Measurements from ENCODE around the gene THEMIS2. TPM values are rescaled to one million over a fixed set of nuclear protein-coding genes. Genes with fewer than 3 reads are reported as not detected.

The THEMIS2 gene
- total and polyA plus RNA-seq, 11 donors: 1.7 to 50.8 (median 6.1) TPM

GRCh38 chr1:27863538-27863915 lies 8.8 kb upstream of the THEMIS2 start:
- Histone ChIP-seq H3K27ac (peak overlapping the region in 8 of 12 donors; percentile 12 to 94 (median 60)), H3K36me3 (no peaks in the 10 kb centered on the region), H3K4me1 (peaks cover 0 to 65% (median under 1%) of the 10 kb centered on the region in 12 donors), H3K4me3 (no peak overlapping the region), H3K9me3 (no peaks in the 10 kb centered on the region), H3K27me3 (no peaks in the 10 kb centered on the region)
- 85 to 88% (median 88%) methylated on average over 1 of the region's 1 CpG for WGBS, 4 donors
- intact Hi-C loops (cut with DNase I): loop anchor here in 5 of 10 donors (5.0 to 10.0 kb wide), 5 partner anchors 114 to 344 kb away; no protein-coding TSS in a partner anchor
- DNase-seq (peak in 2 of 5 donors; percentile 34 to 47), ATAC-seq (peak in 3 of 4 donors; percentile 52 to 57 (median 52))
- TF ChIP-seq POLR2A (IDR thresholded peaks at IDR 0.05): no peak
- TF ChIP-seq CTCF (IDR thresholded peaks at IDR 0.05): no peak

GRCh38 chr1:27864264-27864895 lies 8.0 kb upstream of the THEMIS2 start:
- no peak for TF ChIP-seq POLR2A (IDR thresholded peaks at IDR 0.05)
- TF ChIP-seq CTCF (IDR thresholded peaks at IDR 0.05): no peak
- peaks cover 0 to 65% (median 0%) of the 10 kb centered on the region in 12 donors for H3K4me1 ChIP-seq
- H3K27me3 ChIP-seq: no peaks in the 10 kb centered on the region
- DNase-seq: peak in 1 of 5 donors; percentile 48
- no peaks in the 10 kb centered on the region for H3K36me3 ChIP-seq
- WGBS, 4 donors: 83 to 88% (median 84%) methylated on average over 8 of the region's 8 CpGs
- no peak overlapping the region for H3K4me3 ChIP-seq
- peak; percentile 31 to 68 (median 56) for ATAC-seq
- intact Hi-C loops (cut with DNase I): loop anchor here in 5 of 10 donors (5.0 to 10.0 kb wide), 5 partner anchors 113 to 343 kb away; no protein-coding TSS in a partner anchor
- no peaks in the 10 kb centered on the region for H3K9me3 ChIP-seq
- H3K27ac ChIP-seq: peak overlapping the region in 7 of 12 donors; percentile 22 to 94 (median 66)

GRCh38 chr1:27865821-27866220 lies 6.5 kb upstream of the THEMIS2 start:
- TF ChIP-seq CTCF (IDR thresholded peaks at IDR 0.05) (no peak), POLR2A (IDR thresholded peaks at IDR 0.05) (no peak)
- WGBS, 4 donors: 95 to 96% (median 95%) methylated on average over 10 of the region's 10 CpGs
- no peak for DNase-seq
- Histone ChIP-seq H3K4me1 (peaks cover 0 to 73% (median 0%) of the 10 kb centered on the region in 12 donors), H3K27ac (peak overlapping the region in 1 of 12 donors; percentile 94), H3K4me3 (no peak overlapping the region), H3K36me3 (no peaks in the 10 kb centered on the region), H3K27me3 (no peaks in the 10 kb centered on the region), H3K9me3 (no peaks in the 10 kb centered on the region)
- no peak for ATAC-seq
- intact Hi-C loops (cut with DNase I): loop anchor here in 3 of 10 donors (10.0 kb wide), 3 partner anchors 119 to 339 kb away; no protein-coding TSS in a partner anchor

- intact Hi-C loops (cut with DNase I): loop anchor here in 3 of 10 donors (10.0 kb wide), 3 partner anchors 116 to 336 kb away; no protein-coding TSS in a partner anchor
- Histone ChIP-seq H3K36me3 (no peaks in the 10 kb centered on the region), H3K4me1 (peaks cover 0 to 58% (median 2%) of the 10 kb centered on the region in 12 donors), H3K9me3 (no peaks in the 10 kb centered on the region), H3K27me3 (peaks cover 0 to 10% (median 0%) of the 10 kb centered on the region in 9 donors), H3K4me3 (peak overlapping the region in 1 of 12 donors; percentile 31), H3K27ac (peak overlapping the region in 5 of 12 donors; percentile 3 to 81 (median 34))
- WGBS, 4 donors: 88 to 92% (median 90%) methylated on average over 10 to 11 of the region's 11 CpGs
- no peak for DNase-seq
- TF ChIP-seq POLR2A (IDR thresholded peaks at IDR 0.05) (no peak), CTCF (IDR thresholded peaks at IDR 0.05) (no peak)
- ATAC-seq: no peak
These were observed 3.8 kb upstream of the THEMIS2 start for GRCh38 chr1:27868556-27868931.
